Neuronal stem cell (in vitro differentiated cells): ENCODE measurements around the gene ZFYVE16.

Experiments
- DNase-seq: peaks from one replicate; pipeline ENCODE4 v3.0.0-alpha.2; 2013; ENCODE audit warnings: low spot score
- H2AFZ ChIP-seq: one replicate; pipeline ENCODE4 v1.6.1; 2013; ENCODE audit warnings: mild to moderate bottlenecking, low read length, inconsistent platforms
- H2AK5ac ChIP-seq: 2 replicates; pipeline ENCODE4 v1.6.1; 2013; ENCODE audit warnings: low read depth, mild to moderate bottlenecking, inconsistent platforms, low read length, moderate library complexity, mixed read lengths
- H2BK120ac ChIP-seq: 2 replicates; pipeline ENCODE4 v1.6.1; 2013; ENCODE audit warnings: low read depth, mild to moderate bottlenecking, inconsistent platforms, low read length, moderate library complexity, mixed read lengths
- H2BK12ac ChIP-seq: one replicate; pipeline ENCODE4 v1.6.1; 2013; ENCODE audit warnings: low read length, inconsistent platforms
- H2BK15ac ChIP-seq: 2 replicates; pipeline ENCODE4 v1.6.1; 2013; ENCODE audit warnings: mild to moderate bottlenecking, low read length, inconsistent platforms, mixed read lengths
- H2BK5ac ChIP-seq: one replicate; pipeline ENCODE4 v1.6.1; 2013; ENCODE audit warnings: inconsistent platforms, mild to moderate bottlenecking, low read length, moderate library complexity
- H3K14ac ChIP-seq: one replicate; pipeline ENCODE4 v1.6.1; 2013; ENCODE audit warnings: low read length, inconsistent platforms
- H3K18ac ChIP-seq: 2 replicates; pipeline ENCODE4 v1.6.1; 2013; ENCODE audit warnings: low read length, inconsistent platforms
- H3K23ac ChIP-seq: 2 replicates; pipeline ENCODE4 v1.6.1; 2013; ENCODE audit warnings: low read depth, mild to moderate bottlenecking, mixed read lengths, low read length, inconsistent platforms; ENCODE audit not compliant: poor library complexity
- H3K27ac ChIP-seq: replicated peaks from 3 replicates; pipeline ENCODE4 v1.5.1; 2013; ENCODE audit warnings: low read length, inconsistent platforms
- H3K27me3 ChIP-seq, 3 experiments: 2 replicates each; pipeline ENCODE4 v1.6.1; 2013; ENCODE audit warnings: low read length in 3 of 3, mild to moderate bottlenecking in 2 of 3, inconsistent platforms in 1 of 3, low read depth in 1 of 3, mixed read lengths in 1 of 3, moderate library complexity in 1 of 3; ENCODE audit not compliant: control insufficient read depth in 3 of 3, insufficient read depth in 3 of 3
- H3K36me3 ChIP-seq, 2 donors: replicated peaks in 1 of 2; 2 replicates each; pipeline ENCODE4 v1.6.1; 2013; ENCODE audit warnings: low read length in 2 of 2; ENCODE audit not compliant: control insufficient read depth in 2 of 2, insufficient read depth in 2 of 2
- H3K4ac ChIP-seq: 2 replicates; pipeline ENCODE4 v1.6.1; 2013; ENCODE audit warnings: inconsistent platforms, mild to moderate bottlenecking, low read length, moderate library complexity
- H3K4me1 ChIP-seq, 2 donors: 1 replicate in 1 of 2; 2 replicates in 1 of 2; pipeline ENCODE4 v1.6.1; 2013; ENCODE audit warnings: low read length in 2 of 2, low read depth in 1 of 2; ENCODE audit not compliant: control insufficient read depth in 2 of 2, insufficient read depth in 1 of 2
- H3K4me2 ChIP-seq: one replicate; pipeline ENCODE4 v1.6.1; 2013; ENCODE audit warnings: mild to moderate bottlenecking, low read length, inconsistent platforms; ENCODE audit not compliant: insufficient read depth, poor library complexity, severe bottlenecking
- H3K4me3 ChIP-seq, 2 donors: 2 replicates each; pipeline ENCODE4 v1.5.1; 2013; ENCODE audit warnings: low read length in 2 of 2, mild to moderate bottlenecking in 2 of 2, inconsistent platforms in 1 of 2, moderate library complexity in 1 of 2
- H3K79me1 ChIP-seq: one replicate; pipeline ENCODE4 v1.6.1; 2013; ENCODE audit warnings: low read depth, mild to moderate bottlenecking, inconsistent platforms, low read length, moderate library complexity
- H3K9ac ChIP-seq: one replicate; pipeline ENCODE4 v1.6.1; 2013; ENCODE audit warnings: mild to moderate bottlenecking, low read depth, low read length, inconsistent platforms; ENCODE audit not compliant: poor library complexity
- H3K9me3 ChIP-seq, 2 donors: replicated peaks in 1 of 2; 2 replicates each; pipeline versions ENCODE3 to v1.6.1; 2013; ENCODE audit warnings: low read length in 2 of 2, mild to moderate bottlenecking in 2 of 2, inconsistent platforms in 1 of 2, low read depth in 1 of 2, mixed read lengths in 1 of 2, moderate library complexity in 1 of 2; ENCODE audit not compliant: control insufficient read depth in 2 of 2, insufficient read depth in 1 of 2
- H4K8ac ChIP-seq: one replicate; pipeline ENCODE4 v1.6.1; 2013; ENCODE audit warnings: low read depth, mild to moderate bottlenecking, inconsistent platforms, low read length, moderate library complexity
- H4K91ac ChIP-seq: one replicate; pipeline ENCODE4 v1.6.1; 2013; ENCODE audit warnings: low read length, low read depth, mild to moderate bottlenecking, inconsistent platforms; ENCODE audit not compliant: poor library complexity
- WGBS, 2 donors: extraction: QIAGEN DNeasy Blood & Tissue Kit; methylation state at CpG; one replicate each; pipeline ENCODE4 v1.1.7; 2013; ENCODE audit warnings: missing lambda C conversion rate in 2 of 2, mixed read lengths in 1 of 2; ENCODE audit not compliant: insufficient read length in 2 of 2, insufficient replicate concordance in 1 of 2; ENCODE audit errors: extremely low coverage in 2 of 2; 5-methylcytosine and 5-hydroxymethylcytosine counted together

Gene ZFYVE16

GRCh38 chr5:80503641-80504040, 95.8 kb downstream of the ZFYVE16 start:
- DNase-seq = no peak
- Histone ChIP-seq H2AK5ac (no peak overlapping the region), H3K79me1 (no peaks in the 10 kb centered on the region), H3K18ac (peak overlapping the region; percentile 37), H3K9me3 (no peaks in the 10 kb centered on the region), H4K91ac (no peak overlapping the region), H3K9ac (no peak overlapping the region), H2BK12ac (no peak overlapping the region), H2BK5ac (no peak overlapping the region), H2AFZ (no peak overlapping the region), H3K27ac (no peak overlapping the region), H3K36me3 (no peaks in the 10 kb centered on the region), H3K4me1 (no peaks in the 10 kb centered on the region), H3K27me3 (no peaks in the 10 kb centered on the region), H4K8ac (no peak overlapping the region), H3K4me3 (peak overlapping the region in 1 of 2 donors; percentile 30), H2BK15ac (no peak overlapping the region), H3K14ac (no peak overlapping the region), H3K4ac (no peak overlapping the region), H3K23ac (no peak overlapping the region), H3K4me2 (no peak overlapping the region), H2BK120ac (no peak overlapping the region)
- WGBS, 2 donors = no CpG with 5 or more reads among the region's 1 CpG

- Histone ChIP-seq H3K4me3 (no peak overlapping the region), H4K91ac (no peak overlapping the region), H3K23ac (no peak overlapping the region), H2BK5ac (no peak overlapping the region), H2BK120ac (no peak overlapping the region), H3K4ac (no peak overlapping the region), H3K4me2 (no peak overlapping the region), H3K14ac (no peak overlapping the region), H3K27ac (no peak overlapping the region), H3K27me3 (no peaks in the 10 kb centered on the region), H4K8ac (no peak overlapping the region), H3K79me1 (no peaks in the 10 kb centered on the region), H2BK15ac (no peak overlapping the region), H2AK5ac (no peak overlapping the region), H3K36me3 (no peaks in the 10 kb centered on the region), H3K4me1 (no peaks in the 10 kb centered on the region), H2AFZ (no peak overlapping the region), H2BK12ac (no peak overlapping the region), H3K9me3 (no peaks in the 10 kb centered on the region), H3K18ac (no peak overlapping the region), H3K9ac (no peak overlapping the region)
- no peak for DNase-seq
- WGBS, 2 donors = no CpG with 5 or more reads among the region's 1 CpG
Observed at GRCh38 chr5:80504833-80505232, 97.0 kb downstream of the ZFYVE16 start.

- H2BK15ac ChIP-seq = no peak overlapping the region
- no peak overlapping the region for H4K91ac ChIP-seq
- no peak overlapping the region for H2BK12ac ChIP-seq
- DNase-seq = no peak
- no peaks in the 10 kb centered on the region for H3K79me1 ChIP-seq
- H3K4me2 ChIP-seq = no peak overlapping the region
- H3K4me3 ChIP-seq = no peak overlapping the region
- H3K36me3 ChIP-seq = no peaks in the 10 kb centered on the region
- no peaks in the 10 kb centered on the region for H3K4me1 ChIP-seq
- no peak overlapping the region for H3K9ac ChIP-seq
- no peak overlapping the region for H2AK5ac ChIP-seq
- H3K18ac ChIP-seq = peak overlapping the region; percentile 74
- no peak overlapping the region for H2AFZ ChIP-seq
- no peak overlapping the region for H2BK5ac ChIP-seq
- H3K14ac ChIP-seq = no peak overlapping the region
- no peak overlapping the region for H2BK120ac ChIP-seq
- WGBS, 2 donors = no CpG with 5 or more reads among the region's 3 CpGs
- no peak overlapping the region for H3K4ac ChIP-seq
- H3K27me3 ChIP-seq = no peaks in the 10 kb centered on the region
- no peak overlapping the region for H4K8ac ChIP-seq
- H3K23ac ChIP-seq = no peak overlapping the region
- no peaks in the 10 kb centered on the region for H3K9me3 ChIP-seq
- no peak overlapping the region for H3K27ac ChIP-seq
Observed at GRCh38 chr5:80507663-80508062, 99.8 kb downstream of the ZFYVE16 start.

- H4K91ac ChIP-seq = no peak overlapping the region
- no peaks in the 10 kb centered on the region for H3K4me1 ChIP-seq
- no CpG with 5 or more reads among the region's 6 CpGs for WGBS, 2 donors
Observed at GRCh38 chr5:80508844-80509243, 101.0 kb downstream of the ZFYVE16 start.

More at GRCh38 chr5:80508844-80509243, 101.0 kb downstream of the ZFYVE16 start:
- Histone ChIP-seq H3K4me2 (no peak overlapping the region), H2BK12ac (no peak overlapping the region), H3K9me3 (no peaks in the 10 kb centered on the region), H3K4ac (no peak overlapping the region), H3K27me3 (no peaks in the 10 kb centered on the region), H3K79me1 (no peaks in the 10 kb centered on the region), H3K18ac (no peak overlapping the region), H4K8ac (no peak overlapping the region), H2AK5ac (no peak overlapping the region), H3K4me3 (no peak overlapping the region), H2BK120ac (no peak overlapping the region), H2BK15ac (no peak overlapping the region), H3K27ac (no peak overlapping the region), H2AFZ (no peak overlapping the region), H2BK5ac (no peak overlapping the region), H3K9ac (no peak overlapping the region), H3K36me3 (peaks cover 0 to 1% of the 10 kb centered on the region in 2 donors), H3K14ac (no peak overlapping the region), H3K23ac (no peak overlapping the region)
- DNase-seq = no peak
